Activated CD4-positive, alpha-beta T cell treated with anti-CD3 and anti-CD28 coated beads, Interleukin-2, amount 50 U/mL, for 4 hours (primary cell): ENCODE results near the gene CARD10.
"Not testable (repeated sequence)": the region's sequence is repeated elsewhere in the genome, so short reads cannot be mapped to it uniquely, and the experiment has no call there.

Source experiments
- DNase-seq, 2 experiments: peaks; one replicate each; pipeline ENCODE4 v3.0.0-alpha.2; 2020

The CARD10 gene

DNA sequence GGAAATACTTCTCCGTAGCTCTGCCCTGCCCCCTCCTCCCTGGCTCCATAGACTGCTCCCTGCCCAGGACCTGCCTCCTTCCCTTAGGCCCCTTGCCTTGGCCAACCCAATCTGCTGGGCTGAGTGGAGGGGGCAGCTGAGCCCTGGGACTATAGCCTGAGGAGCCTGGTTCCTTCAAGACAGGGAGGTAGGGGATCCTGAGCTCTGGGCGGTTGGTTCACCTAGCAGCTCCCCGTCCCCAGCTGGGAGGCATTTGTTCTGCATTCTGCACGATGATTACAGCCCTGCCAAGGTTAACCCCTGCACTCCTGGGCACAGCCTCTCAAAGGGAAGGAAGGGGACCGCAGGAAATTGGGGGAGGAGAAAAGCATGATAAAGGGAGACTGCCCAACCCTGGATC lies 37.5 kb upstream of the CARD10 start:
- no peak for DNase-seq

DNA sequence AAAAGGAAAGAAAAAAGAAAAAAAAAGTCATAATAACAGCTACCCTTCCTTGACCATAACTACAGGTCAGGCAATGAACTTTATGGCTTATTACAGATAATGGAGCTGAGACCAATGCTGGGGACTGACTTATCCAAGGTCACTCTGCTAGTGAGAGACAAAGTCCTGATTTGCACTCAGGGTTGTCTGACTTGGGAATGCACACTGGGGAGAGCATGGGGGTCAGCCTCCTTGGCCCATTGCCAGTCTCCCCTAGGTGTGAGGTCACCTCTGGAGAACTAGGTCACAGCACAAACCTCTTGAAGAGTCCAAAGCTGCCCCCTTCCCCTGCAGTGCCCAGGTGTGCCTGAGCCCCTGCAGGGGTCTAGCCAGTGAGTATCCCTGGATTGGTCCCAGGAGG lies 35.8 kb upstream of the CARD10 start:
- no peak for DNase-seq

DNA sequence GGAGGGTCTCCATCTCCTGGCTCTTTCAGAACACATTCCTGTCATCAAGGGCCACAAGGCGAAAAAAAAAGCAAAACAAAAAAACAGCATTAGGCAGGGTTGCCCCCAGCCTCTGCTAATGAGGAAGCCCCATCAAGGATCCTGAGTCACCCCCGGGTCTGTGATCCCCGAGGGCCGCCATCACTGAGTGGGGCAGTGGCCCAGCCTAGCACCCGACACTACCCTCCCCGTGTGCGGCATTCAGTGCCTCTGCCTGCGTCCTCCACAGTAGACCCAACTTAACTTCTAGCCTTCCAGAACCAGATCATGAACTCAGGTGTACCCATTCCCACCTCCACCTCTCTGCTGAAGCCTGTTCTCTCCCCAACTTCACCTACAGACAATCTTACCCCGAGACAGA lies 34.5 kb upstream of the CARD10 start:
- DNase-seq = no peak

DNA sequence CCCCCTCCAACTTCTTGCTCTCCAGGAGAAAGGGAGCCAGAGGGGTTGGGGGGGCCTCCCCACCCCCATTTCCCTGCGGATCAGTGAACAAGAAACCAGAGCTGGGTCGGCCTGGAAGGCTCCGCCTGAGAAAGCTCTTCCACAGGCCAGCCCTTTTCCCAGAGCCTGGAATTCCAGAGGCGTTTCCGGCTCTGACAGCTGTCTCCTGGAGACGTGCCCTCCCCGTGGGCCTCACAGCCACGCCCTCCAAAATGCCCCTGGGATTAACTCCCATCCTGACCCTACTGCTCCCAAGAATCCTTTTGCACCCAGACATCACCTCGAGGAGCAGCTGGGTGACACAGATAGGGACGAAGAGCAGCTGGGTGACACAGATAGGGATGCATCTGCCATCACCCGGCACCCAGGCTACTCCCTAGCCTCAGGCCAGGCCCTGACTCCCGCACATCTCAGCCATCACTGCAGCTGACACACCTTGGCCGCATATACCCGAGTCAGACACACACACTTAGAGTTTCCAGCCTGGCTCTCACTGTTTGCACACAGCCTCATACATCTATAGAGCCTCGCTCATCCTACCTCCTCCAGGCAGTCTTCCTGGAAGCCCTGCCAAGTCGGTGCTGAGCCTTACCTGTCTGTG lies 33.4 kb upstream of the CARD10 start:
- DNase-seq = no peak

DNA sequence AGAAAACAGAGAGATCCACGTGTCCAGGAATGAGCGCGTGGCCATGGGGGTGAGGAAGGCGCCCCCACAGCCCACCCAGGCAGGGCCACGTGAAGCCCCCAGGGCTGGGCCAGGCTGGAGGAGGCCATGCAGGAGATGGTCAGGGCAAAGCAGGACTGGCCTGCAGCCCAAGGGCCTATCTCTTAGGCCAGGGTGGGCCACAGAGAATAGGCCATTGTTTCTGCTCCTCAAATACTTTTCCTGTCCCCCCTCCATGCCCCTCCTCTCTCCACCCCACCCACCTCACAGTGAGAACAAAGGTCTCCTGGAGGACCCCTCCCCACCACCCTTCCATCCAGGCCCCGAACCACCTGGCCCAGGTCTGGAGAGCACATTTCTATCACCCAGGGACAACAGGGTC lies 32.8 kb upstream of the CARD10 start:
- DNase-seq = no peak

DNA sequence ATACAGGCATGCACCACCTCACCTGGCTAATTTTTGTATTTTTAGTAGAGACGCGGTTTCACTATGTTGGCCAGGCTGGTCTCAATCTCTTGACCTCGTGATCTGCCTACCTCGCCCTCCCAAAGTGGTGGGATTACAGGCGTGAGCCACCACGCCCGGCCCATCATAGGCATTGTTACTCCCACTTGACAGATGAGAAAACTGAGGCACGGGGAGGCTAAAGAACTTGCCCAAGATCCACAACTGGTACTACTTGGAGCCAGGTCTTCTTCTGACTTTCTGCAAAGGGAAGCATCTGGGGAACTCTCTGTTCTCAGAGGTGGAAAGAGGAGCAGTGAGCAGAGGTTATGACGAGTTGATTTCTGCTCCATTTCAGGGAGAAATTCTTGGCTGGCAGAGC lies 31.7 kb upstream of the CARD10 start:
- not testable (repeated sequence) for DNase-seq

DNA sequence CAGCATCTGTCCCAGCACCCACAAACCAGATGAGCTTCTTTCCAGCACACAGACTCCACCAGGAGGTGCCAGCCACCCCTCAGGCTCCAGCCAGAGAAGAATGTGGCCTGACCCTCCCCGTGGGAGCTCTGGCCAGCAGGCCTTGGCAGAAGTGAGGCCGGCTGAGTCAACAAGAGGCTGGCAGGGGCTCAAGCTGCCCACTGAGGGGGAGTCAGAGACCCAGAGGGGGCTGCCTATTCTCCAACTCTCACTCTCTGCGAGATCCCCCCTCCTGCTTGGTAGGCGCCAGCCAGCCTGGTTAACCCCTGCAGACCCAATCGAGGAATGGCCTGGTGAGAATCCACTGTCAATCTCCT lies 30.5 kb upstream of the CARD10 start:
- no peak for DNase-seq

DNA sequence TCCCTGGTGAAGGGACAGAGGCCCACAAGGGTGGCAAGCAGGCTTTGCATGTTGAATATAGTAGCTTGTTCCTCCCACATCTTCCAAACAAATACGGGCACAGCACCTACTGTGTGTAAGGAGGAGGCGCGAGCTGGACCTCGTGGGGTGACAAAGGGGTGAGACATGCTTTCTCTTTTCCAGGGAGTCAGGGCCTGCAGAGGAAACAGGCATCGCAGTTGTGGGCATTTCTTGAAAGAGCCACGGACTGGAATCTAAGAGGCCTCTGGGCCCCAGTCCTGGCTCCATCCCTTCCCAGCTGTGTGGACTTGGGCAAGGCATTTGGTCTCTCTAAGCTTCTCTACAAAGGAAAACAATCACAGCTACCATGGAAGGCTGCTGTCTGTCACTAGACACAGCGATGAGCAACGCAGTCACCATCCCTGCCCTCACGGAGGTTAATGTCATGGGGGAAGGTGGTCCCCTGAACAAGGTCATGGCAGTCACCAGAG lies 28.1 kb upstream of the CARD10 start:
- DNase-seq = no peak

DNA sequence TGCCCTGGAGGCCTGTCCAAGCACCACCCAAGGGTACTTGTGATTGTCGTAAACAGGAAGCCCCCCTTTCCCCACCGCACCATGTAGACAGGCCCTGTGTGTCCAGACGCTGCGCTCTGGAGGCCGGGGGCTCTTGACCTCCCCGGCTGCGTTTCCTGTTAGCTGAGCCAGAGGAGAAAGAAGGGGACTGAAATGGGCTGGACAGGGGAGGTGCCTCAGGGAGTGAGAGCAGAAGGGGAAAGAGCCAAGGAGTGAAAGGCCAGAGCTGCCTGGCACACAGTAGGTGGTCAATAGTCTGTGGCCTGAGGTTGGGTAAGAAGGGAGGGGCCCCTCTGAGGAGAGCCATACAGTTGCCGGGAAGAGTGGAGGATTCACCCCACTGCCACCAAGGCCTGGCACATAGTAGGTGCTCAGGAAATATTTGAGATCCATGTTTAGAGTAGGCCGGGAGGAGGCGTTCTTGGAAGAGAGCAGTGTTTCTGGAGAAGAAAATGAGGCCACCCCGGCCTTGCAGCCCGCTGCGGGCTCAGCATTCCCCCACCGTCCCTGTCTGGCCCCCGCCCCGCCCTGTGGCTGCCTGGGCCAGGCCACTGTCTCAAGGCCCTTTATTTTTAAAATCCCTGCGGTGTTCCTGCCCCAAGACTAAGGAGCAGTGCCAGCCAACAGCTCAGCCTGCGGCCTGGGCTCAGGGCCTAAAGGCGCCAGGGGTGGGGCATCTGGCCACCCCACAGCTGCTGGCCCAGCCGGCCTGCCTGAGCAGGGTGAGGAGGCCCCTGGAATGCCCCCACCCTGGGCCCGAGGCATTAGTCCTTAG lies 27.4 kb upstream of the CARD10 start:
- no peak for DNase-seq

DNA sequence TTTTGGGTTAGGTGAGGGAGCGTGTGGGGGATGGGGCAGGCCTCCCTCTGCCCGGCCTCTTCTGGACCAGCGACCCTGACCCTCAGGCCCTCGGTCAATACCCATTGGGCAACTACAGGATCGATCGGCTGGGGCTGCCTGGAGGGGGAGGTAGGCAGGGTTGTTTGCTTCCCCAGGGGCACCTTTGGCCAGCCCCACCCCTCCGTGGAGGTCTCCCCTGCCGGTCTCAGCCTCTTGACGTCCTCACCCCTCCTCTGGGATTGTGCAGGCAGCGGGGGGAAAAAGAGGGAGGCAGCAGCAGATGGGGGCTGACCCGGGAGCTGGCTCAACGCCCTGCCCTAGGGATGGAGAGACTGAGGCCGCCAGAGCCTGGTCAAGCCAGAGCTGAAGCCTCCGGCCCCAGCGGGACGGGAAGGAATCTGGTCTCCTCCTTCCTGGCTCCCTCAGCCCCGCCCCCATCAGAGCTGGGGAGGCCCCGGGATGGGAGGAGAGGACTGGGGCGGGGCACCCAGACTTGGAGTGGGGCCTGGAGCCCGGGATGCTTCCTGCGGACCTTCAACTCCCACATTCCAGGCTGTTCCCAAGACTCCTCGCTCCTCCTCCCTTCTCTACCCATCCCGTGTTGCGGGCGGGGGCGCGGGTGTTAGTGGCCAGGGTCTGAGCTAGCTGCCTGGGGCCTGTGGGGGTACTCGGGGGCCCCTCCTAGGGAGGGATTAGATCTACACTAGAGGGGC lies 26.7 kb upstream of the CARD10 start:
- DNase-seq = no peak

DNA sequence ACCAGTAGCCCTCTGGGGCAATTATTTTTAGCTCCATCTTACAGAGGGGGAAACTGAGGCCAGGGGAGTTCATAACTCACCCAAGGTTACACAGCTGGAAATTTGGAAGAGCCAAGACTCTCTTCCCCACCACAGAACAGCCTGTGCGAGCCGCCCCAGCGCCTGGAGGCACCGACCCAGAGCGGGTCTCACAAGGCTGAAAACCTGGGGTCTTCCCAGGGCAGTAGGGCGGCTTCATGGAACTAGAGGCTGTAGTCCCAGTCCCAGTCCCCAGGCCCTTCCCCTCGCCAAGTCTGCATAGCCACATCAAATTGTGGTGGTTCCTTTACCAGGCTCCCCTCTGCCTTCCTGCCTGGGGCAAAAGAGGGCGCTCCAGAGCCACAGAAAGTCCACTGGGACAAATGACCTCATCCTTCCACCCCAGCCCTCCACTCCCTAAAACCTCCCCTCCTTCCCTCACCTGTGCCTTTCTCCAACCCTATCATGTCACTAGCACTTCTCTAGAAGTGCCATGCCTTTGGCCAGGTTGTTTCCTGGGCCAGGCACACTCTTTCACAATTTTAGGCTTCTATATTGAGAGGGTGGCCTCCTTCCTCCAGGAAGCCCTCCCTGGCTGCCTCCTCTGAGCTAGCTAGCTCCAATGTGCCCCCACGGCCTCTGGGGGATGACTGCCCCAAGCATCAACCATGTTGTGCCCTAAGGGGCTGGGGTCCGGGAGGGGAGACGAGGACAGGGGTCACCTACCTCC lies 25.9 kb upstream of the CARD10 start:
- DNase-seq = peak; percentile 34 to 45

DNA sequence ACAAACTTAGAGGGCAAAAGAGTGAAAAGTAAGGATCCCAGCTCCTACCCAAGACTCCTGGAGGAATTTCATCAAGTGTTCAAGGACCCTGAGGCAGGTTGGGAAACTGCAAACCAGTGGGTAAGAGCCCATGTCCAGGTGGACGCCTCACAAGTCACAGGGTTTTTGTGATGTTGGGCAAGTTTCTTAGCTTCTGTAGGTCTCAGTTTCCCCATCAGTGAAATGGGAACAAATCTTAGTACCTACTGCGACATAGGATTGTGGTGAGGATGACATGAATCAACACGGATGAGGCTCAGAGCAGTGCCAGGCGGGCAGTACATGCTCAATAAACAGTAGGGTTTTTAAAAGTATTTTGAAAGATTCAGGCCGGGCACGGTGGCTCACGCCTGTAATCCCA lies 23.7 kb upstream of the CARD10 start:
- no peak for DNase-seq

DNA sequence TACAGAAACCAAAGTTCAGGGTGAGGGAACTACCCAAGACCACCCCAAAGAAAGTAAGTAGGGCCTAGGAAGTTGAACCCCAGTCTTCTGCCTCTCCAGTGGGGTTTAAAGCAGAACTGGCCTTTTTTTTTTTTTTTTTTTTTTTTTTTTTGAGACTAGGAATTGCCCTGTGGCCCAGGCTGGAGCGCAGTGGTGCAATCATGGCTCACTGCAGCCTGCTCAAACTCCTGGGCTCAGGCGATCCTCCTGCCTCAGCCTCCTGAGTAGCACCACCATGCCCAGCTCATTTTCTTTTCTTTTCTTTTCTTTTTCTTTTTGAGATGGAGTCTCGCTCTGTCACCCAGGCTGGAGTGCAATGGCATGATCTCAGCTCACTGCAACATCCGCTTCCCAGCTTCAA lies 23.2 kb upstream of the CARD10 start:
- DNase-seq = not testable (repeated sequence)

DNA sequence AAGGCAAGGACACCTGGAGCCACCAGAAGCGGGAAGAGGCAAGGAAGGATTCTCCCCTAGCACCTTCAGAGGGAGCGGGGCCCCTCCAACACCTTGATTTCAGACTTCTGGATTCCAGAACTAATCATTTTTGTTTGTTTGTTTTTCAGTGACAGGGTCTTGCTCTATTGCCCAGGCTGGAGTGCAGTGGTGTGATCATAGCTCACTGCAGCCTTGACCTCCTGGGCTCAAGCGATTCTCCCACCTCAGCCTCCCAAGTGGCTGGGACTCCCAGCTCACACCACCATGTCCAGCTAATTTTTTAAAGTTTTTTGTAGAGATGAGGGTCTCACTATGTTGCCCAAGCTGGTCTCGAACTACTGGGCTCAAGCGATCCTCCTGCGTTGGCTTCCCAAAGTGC lies 20.6 kb upstream of the CARD10 start:
- not testable (repeated sequence) for DNase-seq

DNA sequence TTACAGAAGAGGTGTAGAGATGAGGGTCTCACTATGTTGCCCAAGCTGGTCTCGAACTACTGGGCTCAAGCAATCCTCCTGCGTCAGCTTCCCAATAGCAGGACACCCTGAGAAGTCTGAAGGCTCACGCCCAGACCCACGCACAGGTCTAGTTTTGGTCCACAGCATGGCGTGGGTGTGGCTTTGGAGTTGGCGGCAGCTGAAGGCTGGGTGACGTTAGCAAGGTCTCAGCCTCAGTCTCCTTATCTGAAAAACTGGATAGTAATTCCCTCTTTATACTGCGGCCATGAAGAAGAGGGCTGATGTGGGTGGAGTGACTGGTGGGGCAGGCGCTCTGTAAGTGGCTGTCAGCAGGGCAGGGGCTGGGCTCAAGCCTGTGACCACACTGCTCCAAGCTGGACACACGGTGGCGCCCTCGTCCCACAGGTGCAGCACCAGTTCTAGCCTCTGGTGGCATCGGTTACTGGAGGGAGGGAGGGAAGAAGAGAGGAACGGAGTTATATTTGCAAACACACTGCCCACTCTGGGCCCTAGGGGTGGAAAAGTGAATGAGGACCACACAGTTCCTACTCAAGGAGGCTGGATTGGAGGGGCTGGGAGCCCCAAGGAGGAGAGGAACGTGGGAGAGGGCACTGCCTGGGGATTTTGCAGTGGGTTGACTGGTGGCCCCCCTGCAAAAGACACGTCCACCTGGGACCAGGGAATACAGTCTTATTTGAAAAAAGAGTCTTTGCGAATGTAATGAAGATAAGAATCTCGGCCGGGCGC lies 19.6 kb upstream of the CARD10 start:
- DNase-seq = peak; percentile 87

DNA sequence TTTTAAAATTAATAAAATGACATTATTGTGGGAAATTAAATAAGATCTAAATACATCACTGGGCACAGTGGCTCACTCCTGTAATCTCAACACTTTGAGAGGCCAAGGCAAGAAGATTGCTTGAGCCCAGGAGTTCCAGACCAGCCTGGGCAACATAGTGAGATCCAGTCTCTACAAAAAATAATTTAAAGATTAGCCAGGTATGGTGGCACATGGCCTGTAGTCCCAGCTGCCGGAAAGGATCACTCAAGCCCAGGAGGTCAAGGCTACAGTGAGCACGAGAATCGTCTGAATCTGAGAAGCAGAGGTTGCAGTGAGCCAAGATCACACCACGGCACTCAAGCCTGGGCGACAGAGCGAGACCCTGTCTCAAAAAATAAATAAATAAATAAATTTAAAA lies 15.9 kb upstream of the CARD10 start:
- DNase-seq = no peak

DNA sequence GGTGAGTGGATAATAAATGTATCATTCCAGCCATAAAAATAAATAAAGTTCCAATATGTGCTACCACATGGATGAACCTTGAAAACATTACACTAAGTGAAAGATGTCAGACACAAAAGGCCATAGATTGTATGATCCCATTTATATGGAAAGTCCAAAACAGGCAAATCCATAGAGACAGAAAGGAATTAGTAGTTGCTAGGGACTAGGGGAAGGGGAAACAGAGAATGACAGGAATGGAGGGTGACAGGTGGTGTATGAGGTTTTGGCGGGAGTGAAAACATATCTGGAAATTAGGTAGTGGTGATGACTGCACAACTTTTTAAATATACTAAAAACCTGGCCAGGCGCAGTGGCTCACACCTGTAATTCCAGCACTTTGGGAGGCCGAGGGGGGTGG lies 15.2 kb upstream of the CARD10 start:
- DNase-seq = no peak

DNA sequence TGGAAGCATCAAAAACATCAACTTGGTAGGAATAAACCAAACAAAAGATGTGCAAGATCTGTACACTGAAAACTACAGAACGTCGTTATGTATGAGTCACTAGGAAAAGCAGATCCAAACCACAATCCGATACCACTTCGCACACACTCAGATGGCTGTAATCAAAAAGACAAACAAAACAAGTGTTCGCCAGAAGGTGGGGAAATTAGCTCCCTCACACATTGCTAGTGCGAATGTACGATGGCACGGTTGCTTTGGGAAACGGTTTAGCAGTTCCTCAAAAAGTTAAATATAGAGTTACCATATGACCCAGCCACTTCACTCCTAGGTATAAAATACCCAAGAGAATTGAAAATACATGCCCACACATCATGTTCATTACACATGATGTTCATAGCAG lies 14.8 kb upstream of the CARD10 start:
- DNase-seq = no peak

DNA sequence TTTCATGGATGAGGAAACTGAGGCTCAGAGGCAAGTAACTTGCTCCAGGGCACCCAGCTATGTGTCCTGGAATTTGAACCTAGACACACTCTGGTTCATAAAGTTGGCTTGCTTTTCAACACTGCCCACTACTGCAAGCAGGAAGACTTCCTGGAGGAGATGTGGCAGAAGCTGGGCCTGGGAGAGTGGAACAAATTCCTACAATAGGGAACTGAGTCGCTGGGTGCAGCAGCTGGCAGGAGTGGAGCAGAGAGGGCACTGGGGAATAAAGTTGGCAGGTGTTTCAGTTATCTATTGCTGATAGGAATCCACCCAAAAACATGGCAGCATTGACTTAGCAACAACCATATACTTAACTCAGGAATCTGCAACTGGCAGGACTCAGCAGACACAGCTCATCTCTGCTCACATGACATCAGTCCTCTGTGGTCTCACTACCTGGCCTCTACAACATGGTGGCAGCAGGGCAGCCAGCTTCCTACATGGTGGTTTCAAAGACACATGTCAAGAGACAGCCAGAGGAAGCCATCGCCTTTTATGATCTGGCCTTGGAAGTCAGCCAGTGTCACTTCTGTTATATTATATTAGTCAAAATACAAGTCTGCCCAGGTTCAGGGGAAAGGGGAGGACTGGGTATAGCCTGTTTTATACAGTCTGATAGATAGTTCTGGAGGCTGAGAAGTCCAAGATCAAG lies 10.6 kb upstream of the CARD10 start:
- no peak for DNase-seq

DNA sequence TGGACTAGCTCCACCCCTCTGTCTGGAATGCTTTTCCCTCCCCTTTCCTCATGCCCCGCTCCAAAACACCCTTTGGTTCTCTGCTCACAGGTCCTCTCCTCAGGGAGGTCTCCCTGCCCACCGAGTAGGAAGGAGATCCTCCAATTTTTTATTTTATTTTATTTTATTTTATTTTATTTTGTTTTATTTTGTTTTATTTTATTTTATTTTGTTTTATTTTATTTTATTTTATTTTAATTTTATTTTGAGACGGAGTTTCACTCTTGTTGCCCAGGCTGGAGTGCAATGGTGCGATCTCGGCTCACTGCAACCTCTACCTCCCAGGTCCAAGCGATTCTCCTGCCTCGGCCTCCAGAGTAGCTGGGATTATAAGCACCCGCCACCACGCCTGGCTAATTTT lies 8.7 kb upstream of the CARD10 start:
- not testable (repeated sequence) for DNase-seq

DNA sequence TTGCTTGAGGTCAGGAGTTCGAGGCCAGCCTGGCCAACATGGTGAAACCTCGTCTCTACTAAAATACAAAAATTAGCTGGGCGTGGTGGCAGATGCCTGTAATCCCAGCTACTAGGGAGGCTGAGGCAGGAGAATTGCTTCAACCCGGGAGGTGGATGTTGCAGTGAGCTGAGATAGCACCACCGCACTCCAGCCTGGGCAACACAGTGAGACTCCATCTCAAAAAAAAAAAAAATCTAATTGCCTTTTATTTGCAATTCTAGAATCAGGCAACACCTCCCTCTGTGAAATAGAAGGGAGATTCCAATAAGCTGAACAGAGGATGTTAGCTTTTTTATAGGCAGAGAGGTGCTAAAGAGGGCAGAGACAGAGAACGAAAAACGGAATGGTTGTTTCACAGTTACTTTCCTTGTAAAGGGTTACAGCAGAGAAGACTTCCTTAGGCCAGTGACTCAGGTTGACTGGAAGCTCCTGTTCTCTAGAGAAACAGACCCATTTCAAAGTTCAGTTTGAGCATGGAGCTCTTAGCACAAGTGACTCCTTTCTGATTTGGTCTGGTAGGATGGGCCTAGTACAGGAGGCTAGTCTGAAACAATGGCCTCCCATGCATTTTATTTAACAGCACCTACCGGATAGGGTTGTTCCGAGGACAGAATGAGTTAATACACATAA lies 8.0 kb upstream of the CARD10 start:
- not testable (repeated sequence) for DNase-seq
